LNCaP clone FGC (cell line): Measurements from ENCODE around the gene MNAT1.
A peak's percentile ranks its signal among the peaks of the same experiment; 100 is the strongest.
"Not testable (repeated sequence)": the region's sequence is repeated elsewhere in the genome, so short reads cannot be mapped to it uniquely, and the experiment has no call there.

Experiments used
- DNase-seq: peaks from one replicate; pipeline ENCODE4 v3.0.0-alpha.2; 2011; ENCODE audit warnings: low read depth
- H3K4me3 ChIP-seq: 2 replicates; pipeline ENCODE4 v1.5.1; 2011; ENCODE audit warnings: mild to moderate bottlenecking, low read depth, low read length, control low read depth
- TF ChIP-seq, protein P1 (sequence below): IDR thresholded peaks from 2 replicates; pipeline ENCODE4 v1.5.1; 2012; ENCODE audit warnings: mild to moderate bottlenecking; ENCODE audit not compliant: control insufficient read depth, insufficient read depth; ENCODE audit errors: extremely low read depth

MNAT1 gene

GRCh38 chr14:60722357-60723115 is 12.0 kb upstream of the MNAT1 start:
- no peak for DNase-seq
- TF ChIP-seq, protein P1, sequence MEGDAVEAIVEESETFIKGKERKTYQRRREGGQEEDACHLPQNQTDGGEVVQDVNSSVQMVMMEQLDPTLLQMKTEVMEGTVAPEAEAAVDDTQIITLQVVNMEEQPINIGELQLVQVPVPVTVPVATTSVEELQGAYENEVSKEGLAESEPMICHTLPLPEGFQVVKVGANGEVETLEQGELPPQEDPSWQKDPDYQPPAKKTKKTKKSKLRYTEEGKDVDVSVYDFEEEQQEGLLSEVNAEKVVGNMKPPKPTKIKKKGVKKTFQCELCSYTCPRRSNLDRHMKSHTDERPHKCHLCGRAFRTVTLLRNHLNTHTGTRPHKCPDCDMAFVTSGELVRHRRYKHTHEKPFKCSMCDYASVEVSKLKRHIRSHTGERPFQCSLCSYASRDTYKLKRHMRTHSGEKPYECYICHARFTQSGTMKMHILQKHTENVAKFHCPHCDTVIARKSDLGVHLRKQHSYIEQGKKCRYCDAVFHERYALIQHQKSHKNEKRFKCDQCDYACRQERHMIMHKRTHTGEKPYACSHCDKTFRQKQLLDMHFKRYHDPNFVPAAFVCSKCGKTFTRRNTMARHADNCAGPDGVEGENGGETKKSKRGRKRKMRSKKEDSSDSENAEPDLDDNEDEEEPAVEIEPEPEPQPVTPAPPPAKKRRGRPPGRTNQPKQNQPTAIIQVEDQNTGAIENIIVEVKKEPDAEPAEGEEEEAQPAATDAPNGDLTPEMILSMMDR, result no peak

DNA sequence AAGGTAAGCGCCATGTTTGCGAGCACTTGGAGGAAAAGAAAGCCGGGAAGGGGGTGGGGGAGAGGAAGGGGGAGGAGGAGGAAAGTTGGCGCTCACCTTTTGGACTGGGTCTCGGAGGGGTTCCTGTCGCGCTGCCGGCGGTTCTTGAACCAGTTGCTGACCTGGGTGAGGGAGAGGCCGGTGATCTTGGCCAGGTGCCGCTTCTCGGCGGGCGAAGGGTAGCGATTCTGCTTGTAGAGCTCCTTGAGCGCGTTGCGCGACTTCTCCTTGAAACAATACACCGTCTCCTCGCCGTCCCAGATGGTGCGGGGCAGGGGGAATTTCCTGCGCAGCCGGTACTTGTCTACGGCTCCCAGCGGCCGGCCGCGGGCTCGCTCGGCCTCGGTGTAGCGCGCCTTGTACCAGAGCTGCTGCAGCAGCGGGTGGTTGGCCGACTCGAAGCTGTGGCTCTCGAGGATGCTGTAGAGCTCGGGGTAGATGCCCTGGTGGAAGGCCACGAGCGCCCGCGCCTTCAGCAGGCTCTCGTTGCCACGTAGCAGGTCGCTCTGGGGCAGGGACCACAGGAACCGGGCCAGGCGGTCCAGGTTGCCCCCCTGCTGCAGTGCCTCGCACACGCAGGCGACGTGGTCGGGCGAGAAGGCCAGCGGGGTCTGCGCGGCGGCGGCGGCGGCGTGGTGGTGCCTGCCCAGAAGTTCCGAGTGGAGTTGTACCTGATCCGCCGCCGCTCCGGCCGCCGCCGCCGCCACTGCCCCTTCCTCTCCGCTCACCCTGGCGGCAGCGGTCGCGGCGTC is 11.2 kb upstream of the MNAT1 start:
- TF ChIP-seq, protein P1, result no peak
- DNase-seq, result no peak
- H3K4me3 ChIP-seq, result peak overlapping the region; percentile 82

More at GRCh38 chr14:60722357-60723115, 12.0 kb upstream of the MNAT1 start:
- H3K4me3 ChIP-seq, result peak overlapping the region; percentile 82

- H3K4me3 ChIP-seq, result peak within 1 kb of the TSS; percentile 82
- TF ChIP-seq, protein P1, result no peak
- peak; percentile 63 for DNase-seq
Observed at GRCh38 chr14:60723907-60724618, 10.5 kb upstream of the MNAT1 start, which contains the start of gene SIX4. SIX4 (minus strand) TSS chr14:60724351; CDS start chr14:60724074, 277 bp downstream.

DNA sequence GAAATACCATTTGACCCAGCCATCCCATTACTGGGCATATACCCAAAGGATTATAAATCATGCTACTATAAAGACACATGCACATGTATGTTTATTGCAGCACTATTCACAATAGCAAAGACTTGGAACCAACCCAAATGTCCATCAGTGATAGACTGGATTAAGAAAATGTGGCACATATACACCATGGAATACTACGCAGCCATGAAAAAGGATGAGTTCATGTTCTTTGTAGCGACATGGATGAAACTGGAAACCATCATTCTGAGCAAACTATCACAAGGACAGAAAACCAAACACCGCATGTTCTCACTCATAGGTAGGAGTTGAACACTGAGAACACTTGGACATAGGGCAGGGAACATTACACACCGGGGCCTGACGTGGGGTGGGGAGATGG is 3.3 kb upstream of the MNAT1 start:
- DNase-seq, H3K4me3 ChIP-seq: not testable (repeated sequence)

- H3K4me3 ChIP-seq, result no peak overlapping the region
- DNase-seq, result no peak
Observed at GRCh38 chr14:60732840-60733483, 1.6 kb upstream of the MNAT1 start.

GRCh38 chr14:60735416-60735815 is 855 bp downstream of the MNAT1 start:
- TF ChIP-seq, protein P1, result no peak
- peak overlapping the region; percentile 92 for H3K4me3 ChIP-seq
- DNase-seq, result no peak

More at GRCh38 chr14:60732840-60733483, 1.6 kb upstream of the MNAT1 start:
- TF ChIP-seq, protein P1, result no peak

DNA sequence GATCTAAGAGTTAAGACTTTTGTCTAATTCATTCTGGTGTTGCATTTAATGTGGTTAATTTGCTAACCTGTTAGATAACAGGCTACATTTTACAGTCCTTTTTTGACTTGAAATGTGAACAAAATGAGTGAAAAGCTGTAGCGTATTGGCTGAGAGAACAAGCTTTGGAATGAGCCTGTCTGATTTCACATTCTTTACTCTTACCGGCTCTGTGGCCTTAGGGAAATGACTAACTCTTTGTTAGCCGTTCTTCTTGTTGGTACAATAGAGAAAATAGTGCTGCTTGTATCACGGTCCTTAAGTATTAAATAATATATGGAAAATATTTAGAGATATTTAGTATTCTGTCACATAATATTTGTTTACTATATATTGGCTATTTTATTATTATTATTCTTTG is 1.9 kb downstream of the MNAT1 start:
- DNase-seq, result no peak
- TF ChIP-seq, protein P1, result no peak
- no peak overlapping the region for H3K4me3 ChIP-seq
